CD4-positive, alpha-beta T cell treated with Interleukin-6 at 100 ng/mL for 8 hours (primary cell): ENCODE measurements around the gene TRIP11.
A peak's percentile ranks its signal among the peaks of the same experiment; 100 is the strongest.

Source experiments
- DNase-seq: peaks from one replicate; pipeline ENCODE4 v3.0.0-alpha.2; 2020; ENCODE audit warnings: mixed read lengths, low spot score

Gene TRIP11

DNA sequence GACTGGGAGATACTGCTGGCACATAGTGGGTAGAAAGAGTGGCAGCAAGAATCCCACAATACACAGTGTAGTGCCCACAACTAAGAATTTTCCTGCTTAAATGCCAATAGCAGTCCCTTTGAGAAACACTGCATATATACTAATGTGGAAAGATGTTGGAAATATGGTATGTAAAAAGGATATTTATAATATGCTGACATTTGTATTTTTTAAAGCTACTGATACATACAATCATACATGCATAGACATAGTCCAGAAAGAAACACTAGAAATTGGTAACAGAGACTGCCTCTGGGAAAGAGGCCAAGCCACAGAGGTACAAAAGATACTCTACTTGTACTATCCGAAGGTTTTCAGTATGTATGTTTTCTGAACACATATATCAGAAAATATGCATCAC lies 30.3 kb downstream of the TRIP11 start:
- DNase-seq = no peak

DNA sequence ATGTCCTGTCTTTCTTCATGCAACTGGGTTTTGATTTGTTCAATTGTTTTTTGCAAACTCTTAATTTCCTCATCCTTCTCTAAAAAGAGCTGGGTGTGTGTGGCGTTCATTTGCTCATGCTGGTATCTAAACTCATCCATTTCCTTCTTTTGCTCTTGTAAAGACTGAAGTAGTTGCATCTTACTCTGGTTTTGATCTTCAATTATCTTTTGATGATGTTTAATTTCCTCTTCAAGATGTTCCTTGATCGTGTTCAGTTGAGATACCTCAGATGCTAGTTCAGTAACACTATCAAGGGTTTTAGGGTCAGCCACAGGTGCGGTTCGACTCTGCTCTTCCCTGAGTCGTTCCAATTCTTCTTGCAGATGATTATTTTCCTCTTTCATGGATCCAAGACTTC lies 34.8 kb downstream of the TRIP11 start:
- DNase-seq = peak; percentile 6

DNA sequence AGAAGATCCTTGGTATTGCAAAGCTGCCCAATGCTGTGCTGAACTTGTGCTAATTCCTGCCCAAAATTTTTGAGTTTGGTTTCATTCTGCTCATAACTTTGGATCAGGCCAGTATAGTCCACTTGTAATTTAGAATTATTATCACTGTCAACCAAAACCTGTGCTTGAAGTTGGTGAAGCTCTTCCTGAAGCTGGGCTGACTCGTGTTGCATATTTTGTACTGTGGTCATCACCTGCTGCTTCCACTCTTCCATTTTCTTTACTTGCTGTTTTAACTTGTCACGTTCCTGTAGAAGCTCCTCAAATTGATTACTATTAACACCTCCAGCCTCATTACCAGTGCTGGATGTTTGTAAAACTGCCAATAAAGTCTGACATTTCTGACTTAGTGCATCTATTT lies 35.8 kb downstream of the TRIP11 start:
- no peak for DNase-seq

- DNase-seq = peak; percentile 1
Measured at GRCh38 chr14:91998667-91999570, 40.9 kb downstream of the TRIP11 start.

DNA sequence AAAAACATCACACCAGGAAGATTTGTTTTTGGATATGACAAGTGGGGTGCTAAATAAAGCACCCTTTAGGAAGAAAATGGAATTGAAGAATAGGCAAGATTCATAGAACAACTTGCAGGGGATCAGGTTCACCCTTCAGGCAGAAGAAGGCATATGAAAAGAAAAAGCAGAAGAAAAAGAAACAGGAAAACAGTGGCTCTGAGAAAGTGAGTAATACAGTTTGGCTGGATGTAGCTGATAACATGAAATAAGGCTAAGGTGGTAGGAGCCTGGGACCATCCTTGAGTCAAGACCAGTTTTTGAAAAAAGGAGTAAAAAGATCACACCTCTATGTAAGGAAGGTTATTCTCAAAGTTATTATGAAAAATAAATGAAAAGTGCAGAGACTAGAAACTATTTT lies 42.4 kb downstream of the TRIP11 start:
- no peak for DNase-seq

- peak; percentile 41 for DNase-seq
Measured at GRCh38 chr14:91996948-91997371, 42.9 kb downstream of the TRIP11 start.

GRCh38 chr14:91987192-91987591 lies 52.7 kb downstream of the TRIP11 start:
- DNase-seq = no peak

DNA sequence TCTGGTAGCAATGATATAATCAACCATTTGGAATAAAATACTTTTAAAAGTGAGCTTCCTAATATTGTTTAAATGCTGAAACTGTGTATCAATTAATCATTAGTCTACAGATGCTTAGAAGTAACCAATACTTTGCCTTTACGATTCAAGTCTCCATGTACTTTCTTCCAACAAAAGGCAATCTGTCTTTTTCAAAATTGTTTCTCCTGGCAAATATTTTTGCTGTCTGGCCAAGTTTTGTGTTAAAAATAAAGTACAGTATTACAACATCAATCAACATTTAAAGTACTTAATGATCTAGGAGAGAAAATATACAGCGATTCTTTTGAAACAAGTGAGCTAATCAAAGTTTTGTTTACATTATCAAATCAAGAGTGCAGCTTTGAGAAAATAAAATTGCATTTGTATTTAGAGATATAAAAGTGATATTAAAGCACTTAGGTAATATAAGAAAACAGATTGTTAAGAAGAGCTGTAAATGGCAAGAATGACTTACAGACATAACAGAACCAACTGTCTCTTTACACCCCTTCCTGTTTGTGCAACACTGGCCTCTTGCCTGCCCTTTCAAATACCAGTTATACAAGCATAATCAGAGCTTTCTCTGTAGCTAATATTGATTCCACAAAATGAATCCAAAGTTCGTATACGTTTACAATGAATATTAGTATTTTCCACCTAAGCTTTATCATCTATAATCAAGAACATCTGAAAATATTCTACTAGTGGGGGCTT lies 54.2 kb downstream of the TRIP11 start:
- DNase-seq = no peak

GRCh38 chr14:91985008-91985407 lies 54.9 kb downstream of the TRIP11 start:
- DNase-seq = no peak

DNA sequence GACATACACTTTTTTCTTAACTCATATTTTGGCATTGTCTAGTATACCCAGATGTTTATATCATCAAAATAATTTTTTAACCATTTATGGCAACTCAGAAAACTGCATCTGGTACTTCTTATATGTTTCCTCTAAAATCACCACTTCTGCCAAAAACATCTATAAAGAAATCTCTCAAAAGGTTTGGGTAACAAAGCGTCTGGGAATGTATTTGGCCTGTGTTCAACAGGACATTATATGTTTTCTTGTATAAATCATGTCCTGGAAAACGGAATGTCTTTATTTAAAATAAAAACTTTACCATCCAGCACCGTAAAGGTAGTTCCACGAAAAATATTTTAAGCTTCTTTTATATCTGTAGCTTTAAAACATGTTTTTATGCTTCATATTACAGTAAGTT lies 56.3 kb downstream of the TRIP11 start:
- DNase-seq = no peak

DNA sequence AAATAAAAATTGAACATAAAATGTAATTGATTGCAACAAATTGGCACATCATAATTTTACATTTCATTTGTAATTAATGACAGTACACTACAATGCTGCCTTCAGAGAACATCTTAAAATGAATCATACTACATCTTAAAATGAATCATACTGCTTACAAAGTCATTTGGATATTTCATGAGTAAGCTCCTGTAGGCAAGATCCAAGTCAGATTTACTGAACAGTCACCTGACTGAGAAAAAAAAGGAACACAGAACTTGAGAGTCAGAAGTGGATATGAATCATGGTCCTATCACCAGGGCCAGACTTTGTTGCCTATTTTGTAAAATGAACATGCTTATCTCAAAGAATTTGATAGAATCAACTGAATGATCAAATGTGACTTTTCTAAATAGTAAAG lies 59.7 kb downstream of the TRIP11 start:
- DNase-seq = no peak

GRCh38 chr14:91977884-91978283 lies 62.0 kb downstream of the TRIP11 start:
- DNase-seq = no peak

GRCh38 chr14:91975763-91976162 lies 64.1 kb downstream of the TRIP11 start:
- DNase-seq = no peak

GRCh38 chr14:91971188-91971778 lies 68.6 kb downstream of the TRIP11 start:
- DNase-seq = no peak

DNA sequence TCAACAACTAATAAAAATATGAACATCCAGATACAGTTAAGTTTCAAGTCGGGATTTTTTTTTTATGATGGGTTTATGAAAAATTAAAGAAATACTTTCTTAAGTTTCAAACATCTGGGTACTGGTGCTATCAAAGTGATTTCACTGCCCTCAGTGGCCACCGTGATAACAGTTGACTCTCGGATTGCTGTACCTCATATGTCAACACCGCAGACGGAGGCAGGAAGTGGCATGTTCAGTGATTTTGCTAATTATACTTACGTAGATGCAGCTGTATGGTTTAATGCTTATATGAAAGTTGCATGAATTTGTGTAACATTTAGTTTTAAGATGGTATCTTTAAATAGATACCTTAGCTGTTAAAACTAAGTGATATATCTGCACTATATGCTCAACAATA lies 71.6 kb downstream of the TRIP11 start:
- DNase-seq = peak; percentile 48

DNA sequence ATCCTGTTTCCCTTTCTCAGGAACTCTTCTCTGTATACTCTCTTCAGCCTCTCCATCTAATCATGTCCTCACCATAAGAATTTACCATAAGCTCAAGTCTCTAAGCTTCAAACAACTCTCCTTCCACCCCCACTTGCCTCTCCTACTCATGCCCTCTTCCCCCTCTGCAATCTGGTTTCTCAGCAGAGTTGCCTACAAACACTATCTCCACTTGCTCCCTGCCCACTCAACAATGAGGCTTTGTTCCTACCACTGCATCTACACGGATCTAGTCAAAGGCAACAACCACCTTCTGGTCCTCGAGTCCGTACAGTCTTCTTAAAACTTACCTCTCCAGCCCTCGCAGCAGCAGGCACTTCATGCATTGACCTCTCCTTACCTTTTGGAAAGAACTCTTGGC lies 75.1 kb downstream of the TRIP11 start:
- DNase-seq = no peak

- DNase-seq = no peak
Measured at GRCh38 chr14:91964011-91964410, 75.8 kb downstream of the TRIP11 start.

- no peak for DNase-seq
Measured at GRCh38 chr14:91963465-91963864, 76.4 kb downstream of the TRIP11 start.

- DNase-seq = no peak
Measured at GRCh38 chr14:91961297-91962220, 78.3 kb downstream of the TRIP11 start.

DNA sequence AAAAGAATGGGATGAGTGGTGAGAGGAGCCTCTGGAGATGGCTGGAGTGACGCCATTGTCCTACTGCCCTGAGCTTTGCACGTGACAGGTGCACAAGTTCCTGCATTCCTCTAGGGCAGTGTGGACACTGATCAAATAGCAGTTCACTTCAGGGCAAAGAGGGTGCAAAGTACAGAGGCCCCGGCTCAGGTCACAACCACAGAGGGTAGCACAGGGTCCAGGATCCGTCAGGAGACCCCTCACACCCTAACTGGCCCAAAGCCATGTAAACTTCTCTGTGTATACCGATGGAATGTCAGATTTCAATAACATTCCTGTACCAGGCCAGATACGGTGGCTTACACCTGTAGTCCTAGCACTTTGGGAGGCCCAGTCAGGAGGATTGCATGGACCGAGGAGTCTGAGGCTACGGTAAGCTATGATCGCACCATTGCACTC lies 82.0 kb downstream of the TRIP11 start:
- no peak for DNase-seq

DNA sequence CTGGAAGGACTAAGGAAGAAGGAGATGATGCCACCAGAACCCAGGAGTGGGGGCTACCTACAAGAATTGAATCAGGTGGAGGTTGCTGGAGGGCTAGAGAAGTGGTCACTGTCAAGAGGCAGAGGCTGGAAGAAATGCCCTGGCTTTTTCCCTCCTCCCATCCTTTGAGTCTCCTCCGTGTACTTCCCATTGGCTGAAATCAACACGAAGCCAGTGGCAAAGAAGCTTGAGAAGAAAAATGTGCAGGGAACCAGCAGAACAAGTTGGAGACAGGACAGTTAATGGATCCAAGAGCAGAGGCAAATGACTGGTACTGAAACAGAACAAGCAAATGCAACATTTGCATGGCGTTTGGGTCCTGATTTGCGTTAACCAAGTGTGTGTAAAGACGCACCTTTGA lies 83.2 kb downstream of the TRIP11 start:
- DNase-seq = no peak

DNA sequence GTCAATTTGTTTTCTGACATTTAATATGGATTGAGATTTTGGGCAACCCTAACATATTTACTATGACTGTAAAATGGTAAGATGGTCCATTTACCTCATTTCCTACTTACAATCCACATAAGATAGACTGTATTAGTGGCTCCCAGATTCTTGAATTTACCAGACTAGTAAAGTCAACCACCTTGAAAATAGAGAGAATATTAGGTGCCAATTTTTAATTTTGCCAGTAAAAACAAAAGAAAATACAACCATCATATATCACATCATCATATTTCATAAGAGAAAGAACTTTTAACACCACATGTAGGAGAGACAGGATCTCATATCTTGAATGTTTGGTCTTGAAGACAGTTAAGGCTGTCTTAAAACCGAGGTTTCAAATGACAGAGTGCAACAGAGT lies 84.7 kb downstream of the TRIP11 start:
- no peak for DNase-seq
